ENCODE data around the gene PLA2G4A.

Gene PLA2G4A

DNA sequence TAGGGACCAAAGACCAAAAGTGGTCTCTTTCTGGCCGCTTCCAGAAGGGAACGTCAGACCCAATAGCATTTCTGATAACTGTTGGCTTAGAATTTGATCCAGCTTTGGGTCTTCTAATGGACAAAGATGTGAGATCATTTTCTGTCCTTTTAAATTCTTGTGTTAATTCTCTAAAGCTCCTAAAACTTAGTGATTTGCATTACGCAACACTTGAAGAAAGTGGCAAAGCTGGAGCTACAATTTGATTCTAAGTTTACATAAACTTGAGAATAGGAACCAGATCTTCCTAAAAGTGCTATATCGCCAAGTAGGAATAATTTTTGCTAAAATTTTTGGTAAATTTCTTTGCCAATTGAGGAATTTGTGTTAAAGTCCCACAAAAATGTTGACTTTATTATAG lies 21.6 kb upstream of the PLA2G4A start:
- TF ChIP-seq, protein P1, sequence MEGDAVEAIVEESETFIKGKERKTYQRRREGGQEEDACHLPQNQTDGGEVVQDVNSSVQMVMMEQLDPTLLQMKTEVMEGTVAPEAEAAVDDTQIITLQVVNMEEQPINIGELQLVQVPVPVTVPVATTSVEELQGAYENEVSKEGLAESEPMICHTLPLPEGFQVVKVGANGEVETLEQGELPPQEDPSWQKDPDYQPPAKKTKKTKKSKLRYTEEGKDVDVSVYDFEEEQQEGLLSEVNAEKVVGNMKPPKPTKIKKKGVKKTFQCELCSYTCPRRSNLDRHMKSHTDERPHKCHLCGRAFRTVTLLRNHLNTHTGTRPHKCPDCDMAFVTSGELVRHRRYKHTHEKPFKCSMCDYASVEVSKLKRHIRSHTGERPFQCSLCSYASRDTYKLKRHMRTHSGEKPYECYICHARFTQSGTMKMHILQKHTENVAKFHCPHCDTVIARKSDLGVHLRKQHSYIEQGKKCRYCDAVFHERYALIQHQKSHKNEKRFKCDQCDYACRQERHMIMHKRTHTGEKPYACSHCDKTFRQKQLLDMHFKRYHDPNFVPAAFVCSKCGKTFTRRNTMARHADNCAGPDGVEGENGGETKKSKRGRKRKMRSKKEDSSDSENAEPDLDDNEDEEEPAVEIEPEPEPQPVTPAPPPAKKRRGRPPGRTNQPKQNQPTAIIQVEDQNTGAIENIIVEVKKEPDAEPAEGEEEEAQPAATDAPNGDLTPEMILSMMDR (IDR thresholded peaks at IDR 0.05; ENCODE audit: low read length, missing control alignments): no peak
- no peak overlapping the region for H3K4me3 ChIP-seq (replicated peaks; ENCODE audit: low read depth, low read length)
- no peak for DNase-seq (ENCODE audit: low read depth)

DNA sequence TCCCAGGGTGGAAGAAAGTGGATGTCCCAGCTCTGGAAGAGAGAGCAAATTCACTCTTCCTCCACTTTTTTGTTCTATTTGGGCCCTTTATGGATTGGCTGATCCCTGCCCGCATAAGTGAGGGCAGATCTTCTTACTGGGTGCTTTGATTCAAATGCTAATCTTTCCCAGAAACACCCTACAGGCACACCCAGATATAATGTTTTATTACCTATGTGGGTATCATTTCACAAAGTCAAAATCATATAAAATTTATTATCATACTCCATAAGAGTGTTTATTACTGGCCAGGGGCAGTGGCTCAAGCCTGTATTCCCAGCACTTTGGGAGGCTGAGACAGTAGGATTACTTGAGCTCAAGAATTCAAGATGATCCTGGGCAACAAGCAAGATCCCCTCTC lies 16.9 kb upstream of the PLA2G4A start:
- TF ChIP-seq, protein P1 (IDR thresholded peaks at IDR 0.05; ENCODE audit: low read length, missing control alignments): no peak
- no peak for DNase-seq (ENCODE audit: low read depth)
- no peak overlapping the region for H3K4me3 ChIP-seq (replicated peaks; ENCODE audit: low read depth, low read length)

DNA sequence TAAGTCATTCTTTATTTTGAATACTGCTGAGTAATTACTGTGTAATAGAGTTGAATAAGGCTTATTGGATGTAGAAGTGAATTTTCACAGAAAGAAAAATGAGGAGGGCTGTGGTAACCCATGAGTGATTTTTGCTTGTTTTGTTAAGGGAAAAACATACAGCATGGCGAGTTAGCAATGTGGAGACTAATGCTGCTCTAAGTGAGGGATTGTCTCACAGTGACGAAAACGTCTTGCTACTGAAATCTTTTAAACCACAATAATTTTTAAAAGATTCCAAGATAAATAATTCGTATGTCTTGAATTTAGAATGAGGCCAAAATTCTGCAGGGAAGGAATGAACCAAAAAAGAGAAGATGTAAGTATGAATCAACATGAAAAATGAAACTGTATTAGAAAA lies 16.2 kb upstream of the PLA2G4A start:
- peak; percentile 70 for DNase-seq (ENCODE audit: low read depth)
- TF ChIP-seq, protein P1 (IDR thresholded peaks at IDR 0.05; ENCODE audit: low read length, missing control alignments): no peak
- no peak overlapping the region for H3K4me3 ChIP-seq (replicated peaks; ENCODE audit: low read depth, low read length)

DNA sequence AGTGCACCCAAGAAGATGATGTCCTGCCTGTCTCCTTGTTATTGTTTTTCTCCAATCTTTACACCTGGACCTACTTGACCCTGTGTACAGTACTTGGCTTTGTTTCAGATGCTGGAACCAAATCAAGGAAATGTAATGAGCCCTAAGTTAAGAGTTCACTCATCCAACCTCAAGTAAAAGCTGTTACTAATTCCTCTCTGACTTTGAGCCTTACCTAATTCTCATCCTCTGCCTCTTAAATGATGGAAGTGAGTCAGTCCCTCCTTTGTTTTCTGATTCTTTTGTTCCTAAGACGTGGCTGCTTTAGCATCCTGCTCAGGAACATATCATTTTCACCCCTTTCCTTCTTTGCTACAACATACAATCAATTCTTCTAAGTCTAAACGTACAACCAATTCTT lies 15.3 kb upstream of the PLA2G4A start:
- DNase-seq (ENCODE audit: low read depth): no peak
- no peak overlapping the region for H3K4me3 ChIP-seq (replicated peaks; ENCODE audit: low read depth, low read length)
- TF ChIP-seq, protein P1 (IDR thresholded peaks at IDR 0.05; ENCODE audit: low read length, missing control alignments): no peak

DNA sequence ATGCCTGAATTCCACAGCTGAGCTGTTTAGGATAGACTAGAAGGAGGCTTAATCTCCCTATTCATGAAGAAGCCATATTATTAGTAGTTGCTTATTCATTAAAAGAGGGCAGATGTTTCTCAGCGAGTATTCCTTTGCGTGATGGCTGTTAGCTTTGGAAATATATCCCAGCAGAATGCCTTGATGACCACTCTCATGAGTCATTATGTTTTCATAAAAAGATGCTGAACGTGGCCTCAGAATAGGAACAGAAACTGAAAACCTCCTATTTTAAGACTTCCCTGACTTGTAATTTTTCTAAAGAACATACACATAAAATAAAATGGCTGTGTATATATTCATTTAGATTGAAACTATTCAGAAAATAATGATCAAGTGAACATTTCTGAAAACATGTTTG lies 9.6 kb upstream of the PLA2G4A start:
- H3K4me3 ChIP-seq (replicated peaks; ENCODE audit: low read depth, low read length): no peak overlapping the region
- DNase-seq (ENCODE audit: low read depth): peak; percentile 55
- TF ChIP-seq, protein P1 (IDR thresholded peaks at IDR 0.05; ENCODE audit: low read length, missing control alignments): no peak

DNA sequence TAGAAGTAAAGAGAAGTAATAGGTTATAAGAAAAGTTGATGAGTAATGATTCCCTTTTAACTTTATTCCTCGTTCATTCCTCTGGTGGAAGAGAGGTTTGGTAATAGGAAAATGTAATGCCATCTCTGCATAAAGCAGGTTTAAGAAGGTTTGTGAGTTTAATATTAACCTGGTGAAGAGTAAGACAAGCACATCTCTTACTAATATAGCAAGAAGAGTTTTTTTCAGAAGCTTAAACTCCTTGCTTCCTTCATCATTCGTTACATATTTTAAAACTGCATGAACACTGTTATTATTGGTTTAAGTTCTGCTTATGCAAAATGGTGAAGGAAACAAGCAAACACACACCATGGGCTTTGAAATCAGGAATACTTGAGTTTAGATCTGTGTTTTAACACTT lies 9.2 kb upstream of the PLA2G4A start:
- TF ChIP-seq, protein P1 (IDR thresholded peaks at IDR 0.05; ENCODE audit: low read length, missing control alignments): no peak
- DNase-seq (ENCODE audit: low read depth): no peak
- H3K4me3 ChIP-seq (replicated peaks; ENCODE audit: low read depth, low read length): no peak overlapping the region

DNA sequence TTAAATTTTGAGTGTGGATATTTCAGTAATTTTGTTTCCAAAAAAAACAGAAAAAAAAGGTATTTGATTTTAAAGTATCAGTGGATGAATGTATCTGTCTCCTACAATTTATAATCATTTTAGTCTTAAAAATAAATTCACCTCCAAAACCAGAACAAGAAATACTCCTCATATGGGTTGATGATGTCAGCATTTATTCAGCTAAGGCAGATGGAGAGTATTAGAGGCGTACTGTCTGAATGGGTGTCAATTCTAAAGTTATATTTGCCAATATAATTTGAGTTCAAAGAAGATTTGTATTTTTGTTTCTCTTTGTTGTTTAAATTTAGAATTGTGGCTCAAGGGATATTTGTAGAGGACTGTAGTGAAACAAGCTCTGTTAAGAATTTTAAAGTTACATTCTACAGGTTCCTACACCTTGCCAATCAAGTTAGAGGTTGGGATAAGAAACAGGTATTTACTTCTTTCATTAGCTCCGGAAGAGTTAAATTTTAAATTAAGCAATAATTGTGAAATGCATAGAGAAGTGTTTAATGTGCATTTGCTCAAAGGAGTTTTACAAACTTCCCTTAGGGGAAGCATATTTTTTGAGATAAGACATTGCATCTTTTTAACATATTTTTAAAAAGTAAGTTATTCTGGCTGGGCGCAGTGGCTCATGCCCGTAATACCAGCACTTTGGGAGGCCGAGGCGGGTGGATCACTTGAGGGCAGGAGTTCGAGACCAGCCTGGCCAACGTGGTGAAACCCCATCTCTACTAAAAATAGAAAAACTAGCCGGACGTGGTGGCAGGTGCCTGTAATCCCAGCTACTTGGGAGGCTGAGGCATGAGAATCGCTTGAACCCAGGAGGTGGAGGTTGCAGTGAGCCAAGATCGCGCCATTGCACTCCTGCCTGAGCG lies 1.2 kb downstream of the PLA2G4A start:
- TF ChIP-seq, protein P1 (IDR thresholded peaks at IDR 0.05; ENCODE audit: low read length, missing control alignments): no peak
- peak overlapping the region; percentile 97 for H3K4me3 ChIP-seq (replicated peaks; ENCODE audit: low read depth, low read length)
- no peak for DNase-seq (ENCODE audit: low read depth)
